Right cardiac atrium (tissue), 5 donors: Measurements from ENCODE around the gene PIEZO2. TPM values are rescaled to one million over a fixed set of nuclear protein-coding genes. Genes with fewer than 3 reads are reported as not detected.
A peak's percentile ranks its signal among the peaks of the same experiment; 100 is the strongest.

ENCODE experiments used
- ATAC-seq, 2 donors: fragments of 200-7000 bp; cut with Tn5 transposase; one replicate each; pipeline versions ENCODE4 v1.8.0 to v1.9.1; 2020; ENCODE audit warnings: moderate library complexity in 2 of 2, mild to moderate bottlenecking in 1 of 2
- DNase-seq, 3 donors: peaks; one replicate each; pipeline ENCODE4 v3.0.0-alpha.2; 2020
- H3K27ac ChIP-seq: one replicate; pipeline ENCODE4 v1.5.1; 2013; ENCODE audit warnings: mild to moderate bottlenecking, low read length, control low read depth, moderate library complexity
- H3K27me3 ChIP-seq: one replicate; pipeline ENCODE4 v1.6.1; 2013; ENCODE audit not compliant: control insufficient read depth, insufficient read depth
- H3K4me1 ChIP-seq: one replicate; pipeline ENCODE4 v1.6.1; 2013; ENCODE audit warnings: low read length; ENCODE audit not compliant: control insufficient read depth, insufficient read depth
- H3K4me3 ChIP-seq: one replicate; pipeline ENCODE4 v1.5.1; 2013; ENCODE audit warnings: low read length, control low read depth
- H3K9me3 ChIP-seq: one replicate; pipeline ENCODE4 v1.6.1; 2013; ENCODE audit warnings: low read length; ENCODE audit not compliant: control insufficient read depth
- WGBS: extraction: QIAGEN DNeasy Blood & Tissue Kit; methylation state at CpG from one replicate; pipeline ENCODE4 v1.1.7; 2013; 5-methylcytosine and 5-hydroxymethylcytosine counted together
- intact Hi-C, 4 donors: fragments of 100-400 bp; cut with DNase I; formaldehyde crosslinking; loops; one replicate each; pipeline versions ENCODE4 v1.11.0 to v1.14.0; 2022 to 2023
- polyA plus RNA-seq: library from polyadenylated mRNA; stranded (reverse); fragments of 200-250 nt; gene quantifications from one replicate; pipeline ENCODE4 v1.2.3, GENCODE V29; 2013
- total RNA-seq, 4 donors: library from RNA; stranded (reverse); fragmentation: NEBNext Ultra II Directional; extraction: Animal tissue kit (Norgen Biotek cat#: 25700); gene quantifications; one replicate each; pipeline ENCODE4 v1.2.1, GENCODE V29; 2021
- donor health status: healthy with polysubstance abuse.
- donor health status: DM: no; HTN: yes; CAD: no.
- donor health status: DM: no; HTN: no; CAD: no.
- donor health status: DM: no; HTN: yes; CAD: no; lungs with severe emphysema.
- donor health status: DM: yes; HTN: yes; CAD: no.

PIEZO2 gene
- total and polyA plus RNA-seq, 5 donors = 0.18 to 0.93 (median 0.56) TPM

GRCh38 chr18:11024928-11025669 is 124.3 kb downstream of the PIEZO2 start:
- WGBS = 70% methylated on average over 13 of the region's 13 CpGs
- DNase-seq (no peak), ATAC-seq (peak in 1 of 2 donors; percentile 39)
- H3K4me1 ChIP-seq = peaks cover 3% of the 10 kb centered on the region
- H3K9me3 ChIP-seq = no peaks in the 10 kb centered on the region
- no peaks in the 10 kb centered on the region for H3K27me3 ChIP-seq
- no peak overlapping the region for H3K27ac ChIP-seq
- intact Hi-C loops = no loop called here
- no peak overlapping the region for H3K4me3 ChIP-seq

DNA sequence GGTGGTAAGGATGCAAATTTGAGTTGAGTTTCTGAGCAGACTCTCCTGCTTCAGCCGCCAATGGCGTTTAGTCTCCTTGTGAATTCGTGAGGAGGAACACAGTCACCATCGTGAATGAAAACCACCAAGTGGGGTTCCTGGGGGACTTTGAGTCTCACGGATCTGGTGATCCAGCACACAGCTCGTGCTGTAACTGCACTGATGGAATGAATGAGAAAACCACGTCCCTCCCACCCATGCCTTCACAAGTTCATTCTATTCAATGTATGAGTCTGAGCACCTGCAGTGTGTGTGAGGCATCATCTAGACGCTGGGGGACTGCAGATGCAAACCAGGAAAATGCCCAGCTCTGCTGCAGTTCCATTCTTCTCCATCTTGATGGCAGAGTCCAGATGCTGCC is 127.9 kb downstream of the PIEZO2 start:
- DNase-seq (no peak), ATAC-seq (no peak)
- H3K4me1 ChIP-seq = no peaks in the 10 kb centered on the region

DNA sequence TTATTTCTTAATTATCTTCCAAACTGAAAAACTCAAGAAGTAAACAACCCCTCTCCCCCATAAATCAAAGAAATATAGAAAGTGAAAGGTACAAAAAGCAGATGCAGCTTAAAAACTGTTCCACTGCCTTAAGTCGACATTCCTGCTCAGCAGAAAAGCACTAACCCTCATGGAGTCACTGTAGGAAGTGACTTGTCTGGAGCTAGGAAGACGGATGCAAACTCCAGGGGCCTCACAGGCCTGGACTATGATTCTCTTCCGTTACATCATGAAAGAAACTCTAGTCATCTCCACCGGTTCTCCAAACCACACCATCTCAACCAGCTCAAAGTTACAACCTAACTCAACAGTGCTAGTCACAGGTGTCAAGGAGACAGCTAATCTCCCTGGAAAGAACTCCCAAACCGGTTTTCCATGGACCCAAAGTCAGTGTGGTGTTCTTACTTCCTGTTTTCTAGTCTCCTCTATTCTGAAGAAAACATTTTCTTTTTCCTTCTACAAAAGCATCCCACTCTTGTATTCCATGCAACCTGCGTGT is 128.4 kb downstream of the PIEZO2 start:
- intact Hi-C loops = no loop called here
- H3K27ac ChIP-seq = no peak overlapping the region
- H3K4me3 ChIP-seq = no peak overlapping the region
- no peaks in the 10 kb centered on the region for H3K9me3 ChIP-seq
- H3K4me1 ChIP-seq = no peaks in the 10 kb centered on the region
- no peaks in the 10 kb centered on the region for H3K27me3 ChIP-seq
- ATAC-seq = no peak
- DNase-seq = no peak
- WGBS = 78% methylated on average over 6 of the region's 6 CpGs

More for the DNA sequence above, 127.9 kb downstream of the PIEZO2 start:
- Histone ChIP-seq H3K9me3 (no peaks in the 10 kb centered on the region), H3K4me3 (no peak overlapping the region), H3K27ac (no peak overlapping the region), H3K27me3 (no peaks in the 10 kb centered on the region)
- 93% methylated on average over 8 of the region's 8 CpGs for WGBS
- intact Hi-C loops = no loop called here

DNA sequence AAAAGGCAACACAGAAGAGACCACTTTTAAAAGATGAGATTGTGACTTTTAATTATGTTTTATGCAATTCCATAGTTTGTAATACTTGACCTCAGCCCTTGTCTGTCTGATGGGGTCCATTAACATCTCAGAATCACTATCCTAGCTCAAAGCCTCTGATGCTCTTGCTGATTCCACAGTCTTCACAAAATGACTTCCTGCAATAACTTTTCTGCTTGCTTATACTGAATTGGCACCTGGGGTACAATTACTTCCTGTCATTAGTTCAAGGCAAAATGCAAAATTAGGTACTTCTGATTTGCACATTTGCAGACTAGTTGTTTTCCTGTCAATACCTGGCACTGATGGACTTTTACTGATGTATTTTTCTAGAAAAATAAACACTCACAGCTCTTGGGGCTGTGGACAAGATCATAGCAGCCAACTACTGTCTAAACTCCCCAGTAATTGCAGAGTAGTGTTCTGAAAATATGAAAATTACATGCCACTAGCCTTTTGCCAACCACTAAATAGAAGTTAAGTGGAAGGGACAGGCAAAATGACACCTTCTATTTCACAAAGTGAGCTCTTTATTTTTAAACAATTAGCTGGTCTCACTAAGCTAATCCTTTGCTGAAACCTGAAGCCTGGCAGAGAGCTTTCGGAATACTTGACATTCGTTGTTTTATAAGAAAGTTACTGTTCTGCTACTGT is 129.1 kb downstream of the PIEZO2 start:
- no peak for DNase-seq
- Histone ChIP-seq H3K27ac (no peak overlapping the region), H3K4me1 (no peaks in the 10 kb centered on the region), H3K4me3 (no peak overlapping the region), H3K9me3 (no peaks in the 10 kb centered on the region), H3K27me3 (no peaks in the 10 kb centered on the region)
- WGBS = 82% methylated on average over 2 of the region's 2 CpGs
- intact Hi-C loops = no loop called here
- ATAC-seq = no peak

- 75% methylated on average over 2 of the region's 2 CpGs for WGBS
- H3K4me1 ChIP-seq = no peaks in the 10 kb centered on the region
- no peaks in the 10 kb centered on the region for H3K27me3 ChIP-seq
- no peak for DNase-seq
- intact Hi-C loops = no loop called here
- no peak overlapping the region for H3K4me3 ChIP-seq
- H3K27ac ChIP-seq = no peak overlapping the region
- no peaks in the 10 kb centered on the region for H3K9me3 ChIP-seq
- no peak for ATAC-seq
Measured at GRCh38 chr18:11019295-11020105, 129.9 kb downstream of the PIEZO2 start.

- no peaks in the 10 kb centered on the region for H3K4me1 ChIP-seq
- intact Hi-C loops = no loop called here
- no peak overlapping the region for H3K27ac ChIP-seq
- no peaks in the 10 kb centered on the region for H3K27me3 ChIP-seq
- DNase-seq (no peak), ATAC-seq (no peak)
- WGBS = 87% methylated on average over 3 of the region's 3 CpGs
- H3K4me3 ChIP-seq = no peak overlapping the region
- no peaks in the 10 kb centered on the region for H3K9me3 ChIP-seq
Measured at GRCh38 chr18:11009869-11010268, 139.5 kb downstream of the PIEZO2 start.

DNA sequence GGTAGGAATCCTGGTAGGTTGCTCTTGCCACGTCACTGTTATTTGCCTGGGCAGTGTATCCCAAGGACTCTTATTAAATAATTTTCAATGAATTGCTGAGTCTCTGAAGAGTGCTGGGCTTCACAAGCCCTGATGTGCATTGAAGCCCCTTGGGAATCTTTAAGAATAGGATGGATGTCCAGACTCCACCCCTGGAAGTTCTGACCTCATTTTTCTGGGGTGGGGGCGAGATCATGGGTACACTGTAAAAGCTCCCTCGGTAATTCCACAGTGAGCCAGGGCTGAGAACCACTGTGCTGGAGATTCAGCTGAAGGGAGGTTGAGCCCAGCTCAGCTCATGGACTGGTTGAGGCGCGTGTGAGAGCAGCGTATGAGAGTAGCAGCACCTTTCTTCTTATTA is 140.2 kb downstream of the PIEZO2 start:
- no peaks in the 10 kb centered on the region for H3K9me3 ChIP-seq
- no peaks in the 10 kb centered on the region for H3K4me1 ChIP-seq
- H3K27me3 ChIP-seq = no peaks in the 10 kb centered on the region
- H3K27ac ChIP-seq = no peak overlapping the region
- no peak for ATAC-seq
- DNase-seq = no peak
- WGBS = 90% methylated on average over 6 of the region's 6 CpGs
- H3K4me3 ChIP-seq = no peak overlapping the region
- intact Hi-C loops = no loop called here

- ATAC-seq = no peak
Measured at GRCh38 chr18:11008505-11008904, 140.9 kb downstream of the PIEZO2 start.

GRCh38 chr18:11005528-11005927 is 143.8 kb downstream of the PIEZO2 start:
- peak in 1 of 3 donors; percentile 51 for DNase-seq
- ATAC-seq = peak; percentile 37 to 41
- Histone ChIP-seq H3K4me3 (no peak overlapping the region), H3K9me3 (no peaks in the 10 kb centered on the region), H3K4me1 (no peaks in the 10 kb centered on the region), H3K27me3 (peaks cover 3% of the 10 kb centered on the region), H3K27ac (no peak overlapping the region)
- intact Hi-C loops = no loop called here
- 69% methylated on average over 5 of the region's 5 CpGs for WGBS

More at GRCh38 chr18:11008505-11008904, 140.9 kb downstream of the PIEZO2 start:
- Histone ChIP-seq H3K4me1 (no peaks in the 10 kb centered on the region), H3K9me3 (no peaks in the 10 kb centered on the region), H3K4me3 (no peak overlapping the region), H3K27ac (no peak overlapping the region), H3K27me3 (peaks cover 3% of the 10 kb centered on the region)
- DNase-seq = no peak
- 91% methylated on average over 3 of the region's 3 CpGs for WGBS
- intact Hi-C loops = no loop called here

- Histone ChIP-seq H3K9me3 (no peaks in the 10 kb centered on the region), H3K27me3 (peaks cover 3% of the 10 kb centered on the region), H3K4me3 (no peak overlapping the region), H3K4me1 (no peaks in the 10 kb centered on the region), H3K27ac (no peak overlapping the region)
- ATAC-seq = no peak
- intact Hi-C loops = no loop called here
- no peak for DNase-seq
Measured at GRCh38 chr18:11004951-11005350, 144.4 kb downstream of the PIEZO2 start.

GRCh38 chr18:11004294-11004693 is 145.1 kb downstream of the PIEZO2 start:
- Histone ChIP-seq H3K4me1 (no peaks in the 10 kb centered on the region), H3K27ac (no peak overlapping the region), H3K9me3 (no peaks in the 10 kb centered on the region), H3K4me3 (no peak overlapping the region), H3K27me3 (peaks cover 3% of the 10 kb centered on the region)
- 81% methylated on average over 4 of the region's 4 CpGs for WGBS
- DNase-seq = no peak
- no peak for ATAC-seq
- intact Hi-C loops = no loop called here
